Measurements from ENCODE around the gene STN1.

STN1 gene

DNA sequence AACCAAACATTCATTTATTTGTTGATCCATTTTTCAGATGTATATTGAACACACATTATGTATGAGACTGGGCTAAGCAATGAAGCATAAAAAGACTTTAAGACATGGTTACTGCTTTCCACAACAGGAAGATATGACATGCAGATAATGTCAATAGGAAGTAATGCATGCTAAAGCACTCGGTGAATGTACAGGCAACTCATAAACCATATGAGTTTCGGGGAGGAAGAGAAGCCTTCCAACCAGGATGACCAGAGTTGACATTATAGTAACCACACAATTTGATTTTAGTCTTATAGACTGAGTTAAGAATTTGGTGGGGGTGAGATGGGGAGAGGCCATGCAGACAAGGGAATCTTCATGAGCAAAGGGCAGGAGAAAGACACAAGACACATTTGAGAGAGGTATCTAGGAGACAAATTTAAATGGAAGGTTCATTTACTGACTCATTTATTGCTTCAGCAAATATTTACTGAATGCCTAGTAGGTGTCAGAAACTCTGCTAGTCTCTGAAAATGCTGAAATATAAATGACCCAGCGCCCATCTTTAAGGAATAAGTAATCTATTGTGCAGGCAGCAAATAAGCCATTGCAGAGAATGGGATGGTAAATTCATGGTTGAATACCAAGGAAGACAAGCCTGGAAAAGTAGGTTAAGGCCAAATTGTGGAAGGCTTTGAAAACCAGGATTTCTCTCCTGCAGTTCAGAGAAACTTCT, 30.0 kb upstream of the STN1 start:
- H3K9me3 ChIP-seq (ENCODE audit: low read length): no peaks in the 10 kb centered on the region
- TF ChIP-seq EZH2 (IDR thresholded peaks at IDR 0.05; ENCODE audit: borderline replicate concordance, low read length): no peak
- TF ChIP-seq, protein P1, sequence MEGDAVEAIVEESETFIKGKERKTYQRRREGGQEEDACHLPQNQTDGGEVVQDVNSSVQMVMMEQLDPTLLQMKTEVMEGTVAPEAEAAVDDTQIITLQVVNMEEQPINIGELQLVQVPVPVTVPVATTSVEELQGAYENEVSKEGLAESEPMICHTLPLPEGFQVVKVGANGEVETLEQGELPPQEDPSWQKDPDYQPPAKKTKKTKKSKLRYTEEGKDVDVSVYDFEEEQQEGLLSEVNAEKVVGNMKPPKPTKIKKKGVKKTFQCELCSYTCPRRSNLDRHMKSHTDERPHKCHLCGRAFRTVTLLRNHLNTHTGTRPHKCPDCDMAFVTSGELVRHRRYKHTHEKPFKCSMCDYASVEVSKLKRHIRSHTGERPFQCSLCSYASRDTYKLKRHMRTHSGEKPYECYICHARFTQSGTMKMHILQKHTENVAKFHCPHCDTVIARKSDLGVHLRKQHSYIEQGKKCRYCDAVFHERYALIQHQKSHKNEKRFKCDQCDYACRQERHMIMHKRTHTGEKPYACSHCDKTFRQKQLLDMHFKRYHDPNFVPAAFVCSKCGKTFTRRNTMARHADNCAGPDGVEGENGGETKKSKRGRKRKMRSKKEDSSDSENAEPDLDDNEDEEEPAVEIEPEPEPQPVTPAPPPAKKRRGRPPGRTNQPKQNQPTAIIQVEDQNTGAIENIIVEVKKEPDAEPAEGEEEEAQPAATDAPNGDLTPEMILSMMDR (IDR thresholded peaks at IDR 0.05; ENCODE audit: low read length): no peak
- H3K27me3 ChIP-seq (ENCODE audit: insufficient read depth, low read length): no peaks in the 10 kb centered on the region
- H3K36me3 ChIP-seq (ENCODE audit: insufficient read depth, low read length): no peaks in the 10 kb centered on the region
- H3K4me3 ChIP-seq (ENCODE audit: low read depth, low read length, poor library complexity, severe bottlenecking): no peak overlapping the region
- H3K27ac ChIP-seq (ENCODE audit: low read depth, low read length, poor library complexity, severe bottlenecking): no peak overlapping the region
- no peak overlapping the region for H3K9ac ChIP-seq (ENCODE audit: low read length)
- no peaks in the 10 kb centered on the region for H3F3A ChIP-seq (ENCODE audit: insufficient read depth, low read length)
- no peaks in the 10 kb centered on the region for H3K9me2 ChIP-seq (ENCODE audit: low read depth, low read length)
- H3K4me1 ChIP-seq (ENCODE audit: insufficient read depth, low read length, severe bottlenecking): no peaks in the 10 kb centered on the region
- H4K20me1 ChIP-seq (ENCODE audit: insufficient read depth, low read length): no peaks in the 10 kb centered on the region
- no peak overlapping the region for H2AFZ ChIP-seq (ENCODE audit: low read length)
- no peaks in the 10 kb centered on the region for H3K79me2 ChIP-seq (ENCODE audit: insufficient read depth, low read length)
- H3K4me2 ChIP-seq (ENCODE audit: low read length): no peak overlapping the region

DNA sequence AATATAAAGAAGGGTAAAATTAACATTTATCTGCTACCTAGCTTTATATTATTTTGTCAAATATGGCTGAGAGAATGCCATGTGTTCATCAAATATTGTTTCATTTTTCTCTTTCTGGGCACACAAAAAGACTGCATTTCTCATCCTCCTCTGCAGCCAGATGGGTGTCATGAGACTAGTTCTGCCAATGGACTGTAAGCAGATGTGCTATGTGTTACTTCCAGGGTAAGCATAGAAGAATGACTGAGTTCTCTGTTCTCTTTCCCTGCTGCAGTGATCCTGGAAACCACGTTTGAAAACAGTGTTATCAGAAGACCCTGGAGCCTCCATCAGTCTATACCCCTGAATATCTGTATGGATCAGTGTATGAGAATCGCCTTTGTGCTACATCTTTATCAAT, 24.9 kb upstream of the STN1 start:
- Histone ChIP-seq H3K9ac (ENCODE audit: low read length) (no peak overlapping the region), H3K27ac (ENCODE audit: low read depth, low read length, poor library complexity, severe bottlenecking) (no peak overlapping the region), H2AFZ (ENCODE audit: low read length) (no peak overlapping the region), H3K36me3 (ENCODE audit: insufficient read depth, low read length) (no peaks in the 10 kb centered on the region), H3K4me2 (ENCODE audit: low read length) (no peak overlapping the region), H3K9me3 (ENCODE audit: low read length) (no peaks in the 10 kb centered on the region), H3K4me1 (ENCODE audit: insufficient read depth, low read length, severe bottlenecking) (no peaks in the 10 kb centered on the region), H3F3A (ENCODE audit: insufficient read depth, low read length) (no peaks in the 10 kb centered on the region), H3K9me2 (ENCODE audit: low read depth, low read length) (no peaks in the 10 kb centered on the region), H4K20me1 (ENCODE audit: insufficient read depth, low read length) (no peaks in the 10 kb centered on the region), H3K27me3 (ENCODE audit: insufficient read depth, low read length) (no peaks in the 10 kb centered on the region), H3K4me3 (ENCODE audit: low read depth, low read length, poor library complexity, severe bottlenecking) (no peak overlapping the region), H3K79me2 (ENCODE audit: insufficient read depth, low read length) (no peaks in the 10 kb centered on the region)
- TF ChIP-seq EZH2 (IDR thresholded peaks at IDR 0.05; ENCODE audit: borderline replicate concordance, low read length): no peak
- TF ChIP-seq, protein P1 (IDR thresholded peaks at IDR 0.05; ENCODE audit: low read length): no peak

DNA sequence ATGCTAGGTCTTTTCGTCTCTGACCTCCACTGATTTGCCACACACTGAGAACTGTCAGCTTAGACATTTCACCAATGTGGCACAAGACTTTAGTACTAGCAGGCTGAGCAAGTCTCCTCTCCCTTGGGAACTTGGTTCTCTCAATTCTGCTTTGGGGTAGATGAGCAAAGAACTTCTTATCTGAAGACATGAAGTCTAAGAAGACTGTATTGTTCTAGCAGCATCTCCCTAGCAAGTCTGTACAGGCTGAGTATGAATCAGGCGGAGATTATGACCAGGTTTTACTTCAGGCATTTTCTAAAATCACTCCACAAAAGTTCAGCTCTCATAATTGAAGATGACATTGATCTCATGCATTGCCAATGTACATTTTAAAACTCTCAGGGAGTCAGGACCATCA, 23.8 kb upstream of the STN1 start:
- Histone ChIP-seq H3K27me3 (ENCODE audit: insufficient read depth, low read length) (no peaks in the 10 kb centered on the region), H3K9ac (ENCODE audit: low read length) (no peak overlapping the region)

More for the DNA sequence above, 23.8 kb upstream of the STN1 start:
- no peaks in the 10 kb centered on the region for H3F3A ChIP-seq (ENCODE audit: insufficient read depth, low read length)
- no peak overlapping the region for H3K27ac ChIP-seq (ENCODE audit: low read depth, low read length, poor library complexity, severe bottlenecking)
- no peaks in the 10 kb centered on the region for H3K4me1 ChIP-seq (ENCODE audit: insufficient read depth, low read length, severe bottlenecking)
- no peak overlapping the region for H3K4me3 ChIP-seq (ENCODE audit: low read depth, low read length, poor library complexity, severe bottlenecking)
- H3K36me3 ChIP-seq (ENCODE audit: insufficient read depth, low read length): no peaks in the 10 kb centered on the region
- no peaks in the 10 kb centered on the region for H4K20me1 ChIP-seq (ENCODE audit: insufficient read depth, low read length)
- no peak overlapping the region for H2AFZ ChIP-seq (ENCODE audit: low read length)
- no peak for TF ChIP-seq EZH2 (IDR thresholded peaks at IDR 0.05; ENCODE audit: borderline replicate concordance, low read length)
- TF ChIP-seq, protein P1 (IDR thresholded peaks at IDR 0.05; ENCODE audit: low read length): no peak
- H3K79me2 ChIP-seq (ENCODE audit: insufficient read depth, low read length): no peaks in the 10 kb centered on the region
- no peaks in the 10 kb centered on the region for H3K9me3 ChIP-seq (ENCODE audit: low read length)
- H3K9me2 ChIP-seq (ENCODE audit: low read depth, low read length): no peaks in the 10 kb centered on the region
- no peak overlapping the region for H3K4me2 ChIP-seq (ENCODE audit: low read length)

Measured in OCI-LY1 (cell line).